HFF-Myc (cell line): Measurements from ENCODE around the gene EDN2.

ENCODE experiments used
- DNase-seq: peaks from one replicate; pipeline ENCODE4 v3.0.0-alpha.2; 2011; ENCODE audit warnings: low read depth; ENCODE audit errors: extremely low read depth
- H3K4me3 ChIP-seq: replicated peaks from 2 replicates; pipeline ENCODE4 v1.5.1; 2011; ENCODE audit warnings: low read depth, mild to moderate bottlenecking, control low read depth, low read length
- CTCF ChIP-seq: IDR thresholded peaks from 2 replicates; pipeline ENCODE4 v1.5.1; 2012; ENCODE audit warnings: mild to moderate bottlenecking, low read depth, low read length, control low read depth; ENCODE audit errors: missing control alignments

Gene EDN2

DNA sequence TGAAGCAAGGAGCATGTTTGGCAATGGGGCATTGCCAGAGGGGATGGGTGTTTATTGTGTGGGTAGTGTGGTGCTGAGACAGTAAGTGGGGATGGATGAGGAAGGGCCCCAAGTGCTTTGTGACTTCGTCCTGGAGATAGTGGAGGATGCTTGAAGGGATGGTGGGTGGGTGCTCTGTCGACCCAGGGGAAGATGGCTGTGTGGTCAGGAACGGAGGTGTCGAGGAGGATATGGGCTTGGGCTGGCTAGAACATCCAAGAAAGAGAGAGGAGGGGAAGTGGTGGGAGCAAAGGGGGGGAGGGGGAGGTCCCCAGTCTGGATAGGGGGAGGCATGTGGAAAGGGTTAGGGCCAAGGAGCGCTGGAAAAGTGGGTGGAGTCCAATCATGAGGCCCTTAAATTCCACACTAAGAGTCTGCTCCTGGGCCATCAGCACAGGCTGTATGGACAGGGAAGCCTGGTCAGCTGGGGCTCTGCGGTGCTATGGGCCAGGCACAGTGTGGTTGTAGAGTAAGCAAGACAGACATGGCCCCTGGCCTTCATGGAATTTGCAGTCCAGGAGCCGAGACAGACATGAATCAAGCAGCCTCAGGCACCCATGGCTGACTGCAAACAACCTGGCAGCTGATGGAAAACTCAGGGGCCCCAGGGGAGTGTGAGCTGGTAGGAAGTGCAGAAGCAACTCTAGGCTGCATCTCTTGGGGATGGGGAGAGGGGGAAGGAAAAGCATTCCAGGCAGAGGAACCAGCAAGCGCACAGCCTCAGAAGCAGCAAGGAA, 36.3 kb downstream of the EDN2 start:
- no peak overlapping the region for H3K4me3 ChIP-seq
- TF ChIP-seq CTCF, result no peak
- DNase-seq, result no peak

GRCh38 chr1:41446851-41447610, 37.5 kb downstream of the EDN2 start:
- no peak for TF ChIP-seq CTCF
- no peak for DNase-seq
- H3K4me3 ChIP-seq, result no peak overlapping the region

DNA sequence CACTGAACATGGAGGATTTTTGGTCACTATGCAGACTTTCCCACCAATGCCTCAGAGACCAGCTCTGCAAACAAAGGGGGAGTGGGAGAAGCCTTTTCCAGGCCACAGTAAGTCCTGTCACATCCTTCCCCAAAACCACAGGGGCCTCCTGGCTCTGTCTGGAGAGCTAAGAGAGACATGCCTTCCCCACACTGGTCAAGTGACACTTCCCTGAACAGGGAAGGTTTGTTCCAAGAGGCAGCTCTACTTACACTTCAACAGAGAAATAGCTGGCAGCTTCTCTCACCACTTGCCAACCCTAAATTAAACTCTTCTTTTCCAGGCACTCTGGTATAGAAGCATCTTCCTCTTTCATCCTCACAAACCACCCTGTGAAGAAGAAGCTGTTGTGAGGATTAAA, 39.7 kb downstream of the EDN2 start:
- TF ChIP-seq CTCF, result no peak
- no peak for DNase-seq

GRCh38 chr1:41444246-41444645, 40.2 kb downstream of the EDN2 start:
- H3K4me3 ChIP-seq, result no peak overlapping the region
- TF ChIP-seq CTCF, result no peak
- no peak for DNase-seq

More for the DNA sequence above, 39.7 kb downstream of the EDN2 start:
- no peak overlapping the region for H3K4me3 ChIP-seq

GRCh38 chr1:41442697-41443251, 41.7 kb downstream of the EDN2 start:
- no peak overlapping the region for H3K4me3 ChIP-seq
- TF ChIP-seq CTCF, result no peak
- no peak for DNase-seq

DNA sequence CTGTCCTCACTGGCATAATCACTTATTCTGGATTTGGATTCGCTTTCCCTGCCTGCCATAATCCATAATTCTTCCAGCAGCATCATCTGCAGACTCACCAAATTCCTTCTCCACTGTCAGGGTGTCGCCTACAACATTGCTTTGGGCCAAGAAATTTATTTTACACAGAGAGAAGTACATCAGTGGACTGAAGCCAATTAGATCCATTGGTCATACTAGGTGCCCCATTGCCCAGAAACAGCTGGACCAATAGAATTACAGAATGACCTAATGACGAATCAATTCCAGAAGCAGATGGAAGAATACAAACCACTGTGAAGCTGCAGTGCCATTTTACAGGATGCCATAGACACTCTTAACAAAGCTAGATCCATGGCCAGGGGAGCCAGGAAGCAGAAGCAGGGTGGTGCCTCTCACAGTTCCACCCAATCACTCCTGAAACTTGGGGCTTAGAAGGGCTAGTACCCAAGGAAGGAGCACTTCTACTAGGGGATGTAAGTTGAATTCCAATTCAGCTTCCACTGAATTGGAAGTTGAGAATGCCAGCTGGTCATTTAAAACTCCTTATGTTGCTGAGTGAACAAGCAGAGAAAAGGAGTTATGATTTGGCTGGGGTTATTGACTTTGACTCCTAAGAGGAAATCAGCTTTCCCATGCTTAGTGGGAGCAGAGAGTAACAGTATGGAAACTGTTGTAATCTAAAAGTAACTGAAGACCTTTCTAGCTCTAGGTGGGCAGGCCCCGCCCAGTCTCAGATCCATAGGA, 44.0 kb downstream of the EDN2 start:
- TF ChIP-seq CTCF, result no peak
- no peak overlapping the region for H3K4me3 ChIP-seq
- no peak for DNase-seq
